Activated CD8-positive, alpha-beta memory T cell treated with anti-CD3 and anti-CD28 coated beads, Interleukin-2, amount 50 U/mL, for 48 hours (primary cell): Measurements from ENCODE around the gene ANAPC13.
A peak's percentile ranks its signal among the peaks of the same experiment; 100 is the strongest.

Experiments
- DNase-seq: peaks from one replicate; pipeline ENCODE4 v3.0.0-alpha.2; 2020

The ANAPC13 gene

DNA sequence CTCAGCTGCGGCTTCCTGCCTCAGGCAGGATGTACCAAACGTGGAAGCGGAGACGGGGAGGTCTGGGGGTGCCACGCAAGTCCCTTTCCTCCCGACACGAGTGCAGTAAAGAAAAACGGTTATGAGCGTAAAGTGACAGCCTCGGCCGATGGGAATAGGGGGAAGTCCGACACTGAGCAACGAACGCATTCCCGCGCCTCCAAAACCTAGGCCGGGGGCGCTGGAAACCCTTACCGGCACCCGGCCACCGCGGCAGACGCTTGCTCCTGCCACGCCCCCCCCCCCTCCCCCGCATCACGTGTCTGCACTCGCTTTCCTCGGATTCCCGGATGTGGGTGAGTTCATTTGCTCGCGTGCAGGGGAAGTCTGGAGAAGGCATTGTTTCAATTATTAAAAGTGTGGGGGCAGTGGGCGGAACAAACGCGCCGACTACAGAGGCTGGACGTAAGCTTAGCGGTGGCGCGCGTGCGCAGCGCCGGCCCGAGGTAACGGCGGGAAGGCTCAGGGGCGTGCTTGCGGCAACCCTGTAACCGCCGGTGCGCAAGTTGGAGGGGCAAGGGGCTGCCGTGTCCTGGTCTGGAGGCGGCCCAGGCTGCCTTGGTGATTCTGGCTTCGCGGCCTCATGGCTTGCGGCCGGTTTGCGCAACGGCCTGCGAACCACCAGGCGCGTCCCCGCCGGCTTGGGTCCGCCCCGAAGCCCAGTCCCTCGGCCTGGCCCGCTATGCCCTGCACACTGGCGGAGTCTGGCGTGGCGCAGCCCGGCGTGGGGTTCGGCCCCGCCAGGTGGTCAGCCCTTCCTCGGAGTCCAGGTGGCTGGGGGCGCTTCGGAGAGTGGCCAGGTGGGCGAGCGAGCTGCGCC is at the start of gene ANAPC13, which contains the start of gene CEP63:
Gene ANAPC13 (minus strand): TSS at position 268 of the 859 bp plus-strand sequence. CDS start 3,081 bp downstream, outside the sequence.
Gene CEP63 (plus strand): TSS at position 340 of the 859 bp plus-strand sequence. CDS start 9,264 bp downstream, outside the sequence.
- DNase-seq: peak; percentile 93

DNA sequence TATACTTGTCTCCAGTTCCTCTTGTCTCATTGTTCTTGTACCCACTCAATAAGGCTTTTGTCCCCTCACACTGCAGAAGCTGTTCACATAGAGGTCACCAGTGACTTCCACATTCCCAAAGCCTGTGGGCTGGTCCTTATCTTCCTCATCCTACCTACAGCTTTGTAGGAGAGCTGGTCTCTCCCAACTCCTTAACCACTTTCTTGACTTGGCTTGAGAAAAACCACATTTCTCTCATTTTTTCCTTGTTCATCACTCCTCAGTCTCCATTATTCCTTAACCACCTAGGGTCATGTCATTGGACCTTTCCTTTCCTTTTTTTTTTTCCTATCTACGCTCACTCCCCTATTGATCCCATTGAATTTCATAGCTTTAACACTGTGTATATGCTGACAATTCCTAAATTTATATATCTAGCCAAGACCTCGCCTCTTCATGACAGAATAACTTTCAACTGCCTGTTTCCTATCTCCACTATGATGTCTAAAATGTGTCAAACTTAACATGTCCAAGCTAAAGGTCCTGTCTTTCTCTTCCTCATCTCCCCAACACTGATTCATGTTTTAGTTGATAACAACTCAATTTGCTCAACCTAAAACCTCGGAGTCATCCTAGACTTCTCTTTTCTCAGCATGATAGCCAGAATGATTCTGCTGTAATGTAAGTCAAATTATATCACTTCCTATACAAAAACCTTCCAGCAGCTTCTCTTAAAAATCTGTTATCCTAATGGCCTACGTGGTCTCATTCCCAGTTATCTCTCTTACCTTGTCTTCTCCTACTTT is 49.6 kb upstream of the ANAPC13 start:
- no peak for DNase-seq

DNA sequence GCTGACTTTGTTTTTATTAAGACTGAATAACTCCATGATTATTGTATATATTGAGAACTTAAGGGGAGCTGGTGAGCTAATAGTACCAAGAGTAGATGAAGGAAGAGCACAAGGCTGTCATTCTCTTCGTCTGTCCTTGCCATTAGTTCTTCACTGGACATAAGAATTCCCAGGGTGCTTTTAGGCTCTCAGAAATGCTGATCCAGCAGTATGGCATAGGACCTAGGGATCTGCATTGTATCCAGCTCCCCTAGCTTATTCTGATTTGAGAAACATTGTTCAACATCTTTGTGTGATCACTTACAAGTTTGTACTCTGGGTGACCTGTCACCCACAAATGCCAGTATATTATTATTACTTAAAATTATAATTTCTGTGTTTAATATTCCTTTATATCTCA is 47.7 kb upstream of the ANAPC13 start:
- DNase-seq: no peak

DNA sequence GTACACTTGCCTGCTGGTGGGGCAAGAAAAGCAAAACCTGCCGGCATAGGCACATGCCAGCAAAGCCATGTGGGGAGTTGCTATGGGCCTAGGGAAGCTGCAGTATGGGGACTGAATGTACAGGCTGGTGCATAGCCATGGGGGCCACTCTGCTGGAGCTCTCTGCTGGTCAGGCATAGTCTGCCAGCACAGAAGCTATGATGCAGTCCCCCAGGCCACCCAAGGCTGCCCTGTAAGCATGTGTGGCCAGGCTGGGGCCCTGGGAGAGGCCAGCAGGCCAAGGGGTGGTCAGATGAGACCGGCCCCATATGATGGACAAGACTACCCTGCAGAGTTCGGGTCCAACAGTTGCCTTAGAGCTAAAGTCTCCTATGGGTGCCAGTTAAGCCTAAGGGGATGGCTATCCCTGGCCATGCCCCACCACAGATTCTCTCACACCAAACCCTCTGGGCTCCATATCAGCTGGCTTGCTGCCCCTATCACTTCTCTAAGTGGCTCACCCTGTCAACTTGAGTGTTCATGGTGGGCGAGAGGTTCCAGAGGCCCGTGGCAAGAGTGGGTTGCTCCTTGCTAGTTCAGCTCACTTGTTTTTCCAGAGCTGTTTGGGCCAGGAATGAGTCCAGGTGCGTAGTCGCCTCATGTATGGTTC is 41.9 kb upstream of the ANAPC13 start:
- no peak for DNase-seq

DNA sequence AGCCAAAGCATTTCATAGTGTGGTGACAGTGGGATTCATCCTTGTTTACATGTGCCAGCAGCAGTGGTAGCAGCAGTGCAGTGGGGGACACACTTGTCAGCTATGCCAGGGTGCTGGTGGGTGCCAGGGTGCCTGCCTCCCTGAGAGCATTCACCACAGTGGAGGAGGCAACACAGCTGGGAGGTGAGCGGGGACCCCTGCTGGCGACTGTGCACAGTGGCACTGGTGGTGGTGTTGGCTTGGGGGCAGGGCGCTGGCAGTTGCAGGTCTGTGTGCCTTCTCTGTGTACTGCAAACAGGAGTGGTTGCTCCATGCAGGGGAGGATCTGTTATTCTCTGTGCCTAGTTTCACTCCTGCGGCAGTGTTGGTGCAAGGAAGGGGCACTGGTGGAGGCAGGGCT is 41.3 kb upstream of the ANAPC13 start:
- no peak for DNase-seq

DNA sequence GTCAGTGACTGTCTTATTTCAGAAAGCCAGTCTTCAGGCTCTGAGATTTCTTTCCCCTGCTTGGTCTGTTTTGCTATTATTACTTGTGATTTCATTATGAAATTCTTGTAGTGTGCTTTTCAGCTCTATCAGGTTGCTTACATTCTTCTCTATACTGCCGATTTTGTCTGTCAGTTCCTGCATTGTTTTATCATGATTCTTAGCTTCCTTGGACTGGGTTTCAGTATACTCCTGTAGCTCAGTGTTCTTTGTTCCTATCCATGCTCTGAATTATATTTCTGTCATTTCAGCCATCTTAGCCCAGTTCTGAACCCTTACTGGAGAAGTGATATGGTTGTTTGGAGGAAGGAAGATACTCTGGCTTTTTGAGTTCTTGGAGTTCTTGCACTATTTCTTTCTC is 40.5 kb upstream of the ANAPC13 start:
- no peak for DNase-seq

DNA sequence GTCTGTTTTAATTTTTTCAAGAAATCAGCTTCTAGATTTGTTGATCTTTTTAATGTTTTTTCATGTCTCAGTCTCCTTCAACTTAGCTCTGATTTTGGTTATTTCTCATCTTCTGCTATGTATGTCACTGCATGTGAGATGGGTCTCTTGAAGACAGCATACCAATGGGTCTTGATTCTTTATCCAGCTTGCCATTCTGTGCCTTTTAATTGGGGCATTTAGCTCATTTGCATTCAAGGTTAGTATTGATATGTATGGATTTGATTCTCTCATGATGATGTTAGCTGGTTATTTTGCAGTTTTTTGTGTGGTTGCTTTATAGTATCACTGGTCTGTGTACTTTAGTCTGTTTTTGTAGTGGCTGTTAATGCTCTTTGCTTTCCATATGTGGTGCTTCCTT is 39.5 kb upstream of the ANAPC13 start:
- no peak for DNase-seq

DNA sequence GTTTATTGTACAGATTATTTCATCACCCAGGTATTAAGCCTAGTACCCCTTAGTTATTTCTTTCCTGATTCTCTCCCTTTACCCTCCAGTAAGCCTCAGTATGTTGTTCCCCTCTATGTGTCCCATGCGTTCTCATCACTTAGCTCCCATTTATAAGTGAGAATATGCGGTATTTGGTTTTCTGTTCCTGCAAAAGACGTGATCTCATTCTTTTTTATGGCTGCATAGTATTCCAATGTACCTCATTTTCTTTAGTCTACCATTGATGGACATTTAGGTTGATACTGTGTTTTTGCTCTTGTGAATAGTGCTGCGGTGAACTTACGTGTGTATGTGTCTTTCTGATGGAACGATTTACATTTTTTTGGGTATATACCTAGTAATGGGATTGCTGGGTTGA is 36.8 kb upstream of the ANAPC13 start:
- no peak for DNase-seq

- DNase-seq: no peak
These were observed 32.0 kb upstream of the ANAPC13 start for GRCh38 chr3:134517791-134518190.

DNA sequence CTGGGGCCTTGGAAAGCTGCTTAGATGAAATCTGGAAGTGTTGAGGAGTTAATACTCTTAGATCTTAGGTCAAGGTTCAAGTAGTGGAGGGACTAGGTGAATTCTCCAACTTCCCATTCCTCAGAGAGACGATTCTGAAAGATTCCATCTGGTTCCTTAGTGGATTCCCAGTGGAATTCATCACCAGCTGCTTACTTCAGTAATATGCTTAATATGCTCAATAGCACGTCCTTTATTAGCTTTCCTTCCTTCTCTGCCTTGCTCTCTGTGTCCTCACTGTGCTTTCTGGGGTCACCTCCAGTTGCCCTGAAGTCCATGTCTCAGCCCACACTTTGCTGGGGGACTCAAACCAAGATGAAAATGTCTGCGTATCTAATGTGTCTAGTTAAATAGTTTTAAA is 31.1 kb upstream of the ANAPC13 start:
- DNase-seq: no peak

GRCh38 chr3:134511500-134511899 is 25.7 kb upstream of the ANAPC13 start:
- no peak for DNase-seq

- DNase-seq: no peak
These were observed 19.7 kb upstream of the ANAPC13 start for GRCh38 chr3:134505485-134505884.

DNA sequence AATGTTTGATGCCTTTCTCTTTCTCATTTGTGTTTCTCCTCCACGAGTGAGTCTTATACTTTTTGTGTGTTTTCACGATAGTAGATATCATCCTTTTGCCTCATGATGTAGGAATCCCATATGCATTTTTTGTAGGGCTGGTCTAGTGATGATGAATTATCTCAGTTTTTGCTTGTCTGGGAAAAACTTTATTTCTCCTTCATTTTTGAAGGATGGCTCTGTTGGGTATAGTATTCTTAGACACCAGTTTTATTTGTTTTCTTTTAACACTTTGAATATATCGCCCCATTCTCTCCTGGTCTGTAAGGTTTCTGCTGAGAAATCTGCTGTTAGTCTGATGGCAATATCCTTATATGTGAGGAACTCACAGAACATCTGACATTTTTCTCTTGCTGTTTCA is 18.3 kb upstream of the ANAPC13 start:
- no peak for DNase-seq

DNA sequence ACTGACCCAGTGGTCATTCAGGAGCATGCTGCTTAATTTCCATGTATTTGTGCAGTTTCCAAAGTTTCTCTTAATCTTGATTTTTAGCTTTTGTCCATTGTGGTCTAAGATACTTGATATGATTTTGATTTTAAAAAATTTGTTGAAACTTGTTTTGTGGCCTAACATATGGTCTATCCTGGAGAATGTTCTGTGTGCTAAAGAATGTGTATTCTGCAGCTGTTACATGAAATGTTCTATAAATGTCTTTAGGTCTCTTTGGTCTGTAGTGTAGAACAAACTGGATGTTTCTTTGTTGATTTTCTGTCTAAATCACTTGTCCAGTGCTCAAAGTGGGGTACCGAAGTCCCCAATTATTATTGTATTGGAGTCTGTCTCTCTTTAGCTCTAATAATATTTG is 17.5 kb upstream of the ANAPC13 start:
- no peak for DNase-seq

- no peak for DNase-seq
These were observed 10.8 kb upstream of the ANAPC13 start for GRCh38 chr3:134496471-134497071.

GRCh38 chr3:134495980-134496379 is 10.2 kb upstream of the ANAPC13 start:
- DNase-seq: no peak

DNA sequence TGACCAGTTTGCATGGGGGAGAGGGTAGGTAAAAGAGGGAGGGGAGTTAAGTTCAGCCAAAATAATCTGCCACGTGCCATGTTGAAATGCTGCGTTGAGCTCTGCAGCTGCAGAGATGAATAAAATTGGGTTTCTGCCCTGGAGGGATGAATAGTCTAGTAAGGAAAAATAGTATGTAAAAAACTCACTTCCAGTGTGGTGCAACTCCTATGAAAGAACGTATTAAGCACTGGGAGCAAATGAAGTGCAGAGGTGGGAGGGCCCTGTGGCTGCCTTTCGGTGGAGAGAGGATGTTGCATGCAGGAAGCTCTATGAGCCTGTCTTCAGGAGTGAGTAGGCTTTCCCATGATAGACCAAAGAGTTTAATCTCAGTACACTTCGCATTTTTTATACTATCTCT is 8.7 kb upstream of the ANAPC13 start:
- no peak for DNase-seq

- no peak for DNase-seq
These were observed 1.6 kb upstream of the ANAPC13 start for GRCh38 chr3:134487406-134487805.

DNA sequence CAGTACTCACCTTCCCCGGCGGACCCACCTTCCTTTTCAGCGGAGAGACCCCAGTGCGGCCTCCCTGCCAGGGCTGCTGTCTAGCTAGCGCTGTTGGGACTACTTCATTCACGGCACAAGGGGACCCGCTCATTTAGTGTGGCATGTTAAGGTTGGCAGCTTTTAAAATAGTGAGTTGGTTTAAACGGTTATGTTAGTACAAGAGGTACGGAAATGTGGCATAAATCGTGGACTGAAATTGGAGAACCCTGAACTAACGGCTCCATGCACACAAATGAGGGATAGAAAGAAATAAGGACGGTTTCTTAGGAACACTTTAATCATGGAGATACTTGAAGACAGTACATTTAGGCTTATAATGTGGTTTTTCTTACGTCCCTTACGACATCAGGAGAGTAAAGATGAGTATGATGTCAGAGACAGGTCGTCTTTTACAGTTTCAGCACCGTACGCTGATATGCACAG is 824 bp upstream of the ANAPC13 start:
- DNase-seq: no peak

- no peak for DNase-seq
These were observed 589 bp downstream of the ANAPC13 start for GRCh38 chr3:134485075-134485717.

- DNase-seq: no peak
These were observed 2.4 kb downstream of the ANAPC13 start for GRCh38 chr3:134483195-134483900.

DNA sequence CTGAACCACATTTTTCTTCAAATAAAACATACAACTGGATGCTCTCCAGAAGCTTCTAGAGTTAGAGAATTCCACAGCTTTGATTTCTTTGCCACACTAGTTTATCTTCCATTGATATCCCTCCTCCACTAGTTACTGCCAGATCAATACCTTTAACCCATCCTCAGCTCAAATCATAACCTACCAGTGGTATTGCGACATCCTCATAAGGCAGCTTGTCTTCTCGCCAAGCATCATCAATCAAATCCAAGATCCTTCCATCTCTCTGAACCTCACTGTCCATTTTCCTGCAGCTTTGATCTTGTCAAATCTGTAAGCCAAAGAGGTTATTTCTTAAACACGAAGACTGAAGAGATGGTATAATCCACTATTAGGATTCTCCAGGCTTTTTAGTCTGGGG is 3.2 kb downstream of the ANAPC13 start:
- no peak for DNase-seq
